WTC11 (cell line): ENCODE data around the gene INPPL1. TPM values are rescaled to one million over a fixed set of nuclear protein-coding genes. Genes with fewer than 3 reads are reported as not detected.

Source experiments
- ATAC-seq: fragments of 200-7000 bp; cut with Tn5 transposase; 2 replicates; pipeline ENCODE4 v1.10.0; 2021; ENCODE audit warnings: mild to moderate bottlenecking, moderate library complexity
- Bru-seq: library from RNA; stranded (reverse); fragments of 400-500 nt; gene quantifications from one replicate; lab custom pipeline; 2021; lab: Mats Ljungman, UMichigan
- CTCF ChIA-PET: fragments of 300-600 bp; sonication (Branson Sonifier 250); formaldehyde crosslinking; loops from one replicate; lab custom pipeline; 2021; ENCODE audit warnings: antibody characterized with exemption; lab: Charles Lee
- POLR2A ChIA-PET: fragments of 350-600 bp; sonication (Branson Sonifier 250); formaldehyde crosslinking; loops from one replicate; lab custom pipeline; 2021; ENCODE audit warnings: antibody characterized with exemption; lab: Charles Lee
- DNase-seq: peaks from one replicate; pipeline ENCODE4 v3.0.0; 2021; ENCODE audit warnings: low spot score
- H3K27ac Mint-ChIP-seq: 2 replicates; pipeline ENCODE4 v1.8.0; 2021; ENCODE audit warnings: mixed read lengths
- H3K27me3 Mint-ChIP-seq: 2 replicates; pipeline ENCODE4 v1.8.0; 2021; ENCODE audit warnings: low read depth, mild to moderate bottlenecking, moderate library complexity, mixed read lengths
- H3K36me3 Mint-ChIP-seq: 2 replicates; pipeline ENCODE4 v1.8.0; 2021; ENCODE audit warnings: mixed read lengths
- H3K4me1 Mint-ChIP-seq: 2 replicates; pipeline ENCODE4 v1.8.0; 2022; ENCODE audit warnings: mixed read lengths
- H3K4me3 Mint-ChIP-seq: 2 replicates; pipeline ENCODE4 v1.8.0; 2021; ENCODE audit warnings: mild to moderate bottlenecking, moderate library complexity, mixed read lengths
- H3K9me3 Mint-ChIP-seq: 2 replicates; pipeline ENCODE4 v1.8.0; 2021; ENCODE audit warnings: mixed read lengths
- AFF4 ChIP-seq: sonication (generic); formaldehyde crosslinking; IDR thresholded peaks from 2 replicates; pipeline ENCODE4 v1.8.1; 2023; ENCODE audit warnings: mild to moderate bottlenecking, missing genetic modification reagents, borderline replicate concordance
- ESRRA ChIP-seq: sonication (generic); formaldehyde crosslinking; IDR thresholded peaks from 2 replicates; pipeline ENCODE4 v1.8.1; 2022; ENCODE audit warnings: mild to moderate bottlenecking, missing genetic modification reagents, borderline replicate concordance
- FOXK1 ChIP-seq: sonication (generic); formaldehyde crosslinking; IDR thresholded peaks from 2 replicates; pipeline ENCODE4 v1.8.0; 2022; ENCODE audit warnings: mild to moderate bottlenecking, moderate library complexity, missing genetic modification reagents
- HMGA2 ChIP-seq: fragments of 250-450 bp; sonication (Bioruptor Pico); IDR thresholded peaks from 2 replicates; pipeline ENCODE4 v1.4.0; 2021; ENCODE audit warnings: mild to moderate bottlenecking, moderate library complexity
- IRF1 ChIP-seq: sonication (generic); formaldehyde crosslinking; IDR thresholded peaks from 2 replicates; pipeline ENCODE4 v1.8.0; 2023; ENCODE audit warnings: missing genetic modification reagents
- KAT7 ChIP-seq: sonication (generic); formaldehyde crosslinking; IDR thresholded peaks from 2 replicates; pipeline ENCODE4 v1.8.1; 2023; ENCODE audit warnings: missing genetic modification reagents, mild to moderate bottlenecking, borderline replicate concordance
- NFE2L1 ChIP-seq: sonication (generic); formaldehyde crosslinking; IDR thresholded peaks from 2 replicates; pipeline ENCODE4 v1.8.1; 2023; ENCODE audit warnings: missing genetic modification reagents
- NR2C2 ChIP-seq: sonication (generic); formaldehyde crosslinking; IDR thresholded peaks from 2 replicates; pipeline ENCODE4 v1.8.0; 2022; ENCODE audit warnings: mild to moderate bottlenecking, missing genetic modification reagents
- NR3C1 ChIP-seq: sonication (generic); formaldehyde crosslinking; conservative IDR thresholded peaks from 2 replicates; pipeline ENCODE4 v1.8.1; 2023; ENCODE audit warnings: low read depth, mild to moderate bottlenecking, missing genetic modification reagents
- SP1 ChIP-seq: sonication (generic); formaldehyde crosslinking; conservative IDR thresholded peaks from 2 replicates; pipeline ENCODE4 v1.8.1; 2022; ENCODE audit warnings: missing genetic modification reagents
- TCF7 ChIP-seq: sonication (generic); formaldehyde crosslinking; IDR thresholded peaks from 2 replicates; pipeline ENCODE4 v1.8.0; 2022; ENCODE audit warnings: mild to moderate bottlenecking, low read depth, missing genetic modification reagents, moderate library complexity
- TP53 ChIP-seq: sonication (generic); formaldehyde crosslinking; IDR thresholded peaks from 2 replicates; pipeline ENCODE4 v1.8.1; 2023; ENCODE audit warnings: mild to moderate bottlenecking, missing genetic modification reagents
- ZNF423 ChIP-seq: fragments of 250-450 bp; sonication (Bioruptor Pico); IDR thresholded peaks from 2 replicates; pipeline ENCODE4 v2.1.2; 2022; ENCODE audit warnings: mild to moderate bottlenecking, moderate library complexity
- long read RNA-seq, 3 experiments: library from RNA in 1 of 3; library from capped mRNA in 1 of 3; library from polyadenylated mRNA in 1 of 3; unstranded in 2 of 3; stranded (forward) in 1 of 3; transcript quantifications; one replicate each; pipeline ENCODE4 v2.0.0, GENCODE V29; 2021
- total RNA-seq: library from RNA; stranded (reverse); gene quantifications from 3 replicates; pipeline ENCODE4 v1.2.3, GENCODE V29; 2021
- TF ChIP-seq, protein P1 (sequence below): sonication (generic); formaldehyde crosslinking; conservative IDR thresholded peaks from 2 replicates; pipeline ENCODE4 v1.8.1; 2023; ENCODE audit warnings: mild to moderate bottlenecking, low read depth, missing genetic modification reagents, moderate library complexity
- TF ChIP-seq, protein P2 (sequence below): sonication (generic); formaldehyde crosslinking; IDR thresholded peaks from 2 replicates; pipeline ENCODE4 v1.8.1; 2022; ENCODE audit warnings: missing genetic modification reagents, borderline replicate concordance

Gene INPPL1, protein sequence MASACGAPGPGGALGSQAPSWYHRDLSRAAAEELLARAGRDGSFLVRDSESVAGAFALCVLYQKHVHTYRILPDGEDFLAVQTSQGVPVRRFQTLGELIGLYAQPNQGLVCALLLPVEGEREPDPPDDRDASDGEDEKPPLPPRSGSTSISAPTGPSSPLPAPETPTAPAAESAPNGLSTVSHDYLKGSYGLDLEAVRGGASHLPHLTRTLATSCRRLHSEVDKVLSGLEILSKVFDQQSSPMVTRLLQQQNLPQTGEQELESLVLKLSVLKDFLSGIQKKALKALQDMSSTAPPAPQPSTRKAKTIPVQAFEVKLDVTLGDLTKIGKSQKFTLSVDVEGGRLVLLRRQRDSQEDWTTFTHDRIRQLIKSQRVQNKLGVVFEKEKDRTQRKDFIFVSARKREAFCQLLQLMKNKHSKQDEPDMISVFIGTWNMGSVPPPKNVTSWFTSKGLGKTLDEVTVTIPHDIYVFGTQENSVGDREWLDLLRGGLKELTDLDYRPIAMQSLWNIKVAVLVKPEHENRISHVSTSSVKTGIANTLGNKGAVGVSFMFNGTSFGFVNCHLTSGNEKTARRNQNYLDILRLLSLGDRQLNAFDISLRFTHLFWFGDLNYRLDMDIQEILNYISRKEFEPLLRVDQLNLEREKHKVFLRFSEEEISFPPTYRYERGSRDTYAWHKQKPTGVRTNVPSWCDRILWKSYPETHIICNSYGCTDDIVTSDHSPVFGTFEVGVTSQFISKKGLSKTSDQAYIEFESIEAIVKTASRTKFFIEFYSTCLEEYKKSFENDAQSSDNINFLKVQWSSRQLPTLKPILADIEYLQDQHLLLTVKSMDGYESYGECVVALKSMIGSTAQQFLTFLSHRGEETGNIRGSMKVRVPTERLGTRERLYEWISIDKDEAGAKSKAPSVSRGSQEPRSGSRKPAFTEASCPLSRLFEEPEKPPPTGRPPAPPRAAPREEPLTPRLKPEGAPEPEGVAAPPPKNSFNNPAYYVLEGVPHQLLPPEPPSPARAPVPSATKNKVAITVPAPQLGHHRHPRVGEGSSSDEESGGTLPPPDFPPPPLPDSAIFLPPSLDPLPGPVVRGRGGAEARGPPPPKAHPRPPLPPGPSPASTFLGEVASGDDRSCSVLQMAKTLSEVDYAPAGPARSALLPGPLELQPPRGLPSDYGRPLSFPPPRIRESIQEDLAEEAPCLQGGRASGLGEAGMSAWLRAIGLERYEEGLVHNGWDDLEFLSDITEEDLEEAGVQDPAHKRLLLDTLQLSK
- 125 to 138 TPM (median 136 TPM) in 3 replicates for total RNA-seq
- percentile 69 among the genes with signal in this experiment for Bru-seq, nascent RNA
- long read RNA-seq, experiment 1, full-length matches to known transcripts, result 40 of 258 reads
- long read RNA-seq, experiment 1, partial matches to known transcripts, result 80 of 258 reads
- long read RNA-seq, experiment 1, other reads (novel, unspliced or antisense), result 138 of 258 reads
- long read RNA-seq, experiment 2, full-length matches to known transcripts, result 6 of 68 reads
- long read RNA-seq, experiment 2, partial matches to known transcripts, result 37 of 68 reads
- long read RNA-seq, experiment 2, other reads (novel, unspliced or antisense), result 25 of 68 reads
- long read RNA-seq, experiment 3, result 0 reads

GRCh38 chr11:72224564-72225410 is at the start of gene INPPL1:
TSS of gene INPPL1 (plus strand) at chr11:72224767. CDS start at chr11:72224985, 218 bp downstream.
- H3K27ac Mint-ChIP-seq, result peak within 1 kb of the TSS; percentile 89
- 0 out of 2 replicates have a peak, but pooled peaks cover 2% of the 10 kb centered on the region for H3K27me3 Mint-ChIP-seq
- ATAC-seq (no peak), DNase-seq (peak; percentile 58)
- H3K4me3 Mint-ChIP-seq, result peak within 1 kb of the TSS; percentile 94
- POLR2A ChIA-PET, result interaction anchor here (1.3 to 3.8 kb wide), 2 partner anchors 14 to 112 kb away, joined by 4 to 37 read pairs; no protein-coding TSS in a partner anchor
- CTCF ChIA-PET, result interaction anchor here (0.5 to 8.6 kb wide), 8 partner anchors 13 to 211 kb away, joined by 3 to 123 read pairs (median 4); no protein-coding TSS in a partner anchor
- TF ChIP-seq TP53 (CRISPR knock-in tag) (0 out of 2 replicates have a peak, but pooled peaks have one; percentile 50), TCF7 (CRISPR knock-in tag) (no peak), ZNF423 (CRISPR knock-in tag) (0 out of 2 replicates have a peak, but pooled peaks have one; percentile 20), HMGA2 (CRISPR knock-in tag) (no peak), NR2C2 (no peak), AFF4 (no peak), ESRRA (CRISPR knock-in tag) (no peak), KAT7 (CRISPR knock-in tag) (no peak), SP1 (CRISPR knock-in tag) (0 out of 2 replicates have a peak, but pooled peaks have one; percentile 19), FOXK1 (CRISPR knock-in tag) (no peak), NFE2L1 (CRISPR knock-in tag) (no peak), NR3C1 (CRISPR knock-in tag) (0 out of 2 replicates have a peak, but pooled peaks have one; percentile 39), IRF1 (CRISPR knock-in tag) (no peak)
- TF ChIP-seq, protein P1, sequence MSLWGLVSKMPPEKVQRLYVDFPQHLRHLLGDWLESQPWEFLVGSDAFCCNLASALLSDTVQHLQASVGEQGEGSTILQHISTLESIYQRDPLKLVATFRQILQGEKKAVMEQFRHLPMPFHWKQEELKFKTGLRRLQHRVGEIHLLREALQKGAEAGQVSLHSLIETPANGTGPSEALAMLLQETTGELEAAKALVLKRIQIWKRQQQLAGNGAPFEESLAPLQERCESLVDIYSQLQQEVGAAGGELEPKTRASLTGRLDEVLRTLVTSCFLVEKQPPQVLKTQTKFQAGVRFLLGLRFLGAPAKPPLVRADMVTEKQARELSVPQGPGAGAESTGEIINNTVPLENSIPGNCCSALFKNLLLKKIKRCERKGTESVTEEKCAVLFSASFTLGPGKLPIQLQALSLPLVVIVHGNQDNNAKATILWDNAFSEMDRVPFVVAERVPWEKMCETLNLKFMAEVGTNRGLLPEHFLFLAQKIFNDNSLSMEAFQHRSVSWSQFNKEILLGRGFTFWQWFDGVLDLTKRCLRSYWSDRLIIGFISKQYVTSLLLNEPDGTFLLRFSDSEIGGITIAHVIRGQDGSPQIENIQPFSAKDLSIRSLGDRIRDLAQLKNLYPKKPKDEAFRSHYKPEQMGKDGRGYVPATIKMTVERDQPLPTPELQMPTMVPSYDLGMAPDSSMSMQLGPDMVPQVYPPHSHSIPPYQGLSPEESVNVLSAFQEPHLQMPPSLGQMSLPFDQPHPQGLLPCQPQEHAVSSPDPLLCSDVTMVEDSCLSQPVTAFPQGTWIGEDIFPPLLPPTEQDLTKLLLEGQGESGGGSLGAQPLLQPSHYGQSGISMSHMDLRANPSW (CRISPR knock-in tag), result no peak
- TF ChIP-seq, protein P2, sequence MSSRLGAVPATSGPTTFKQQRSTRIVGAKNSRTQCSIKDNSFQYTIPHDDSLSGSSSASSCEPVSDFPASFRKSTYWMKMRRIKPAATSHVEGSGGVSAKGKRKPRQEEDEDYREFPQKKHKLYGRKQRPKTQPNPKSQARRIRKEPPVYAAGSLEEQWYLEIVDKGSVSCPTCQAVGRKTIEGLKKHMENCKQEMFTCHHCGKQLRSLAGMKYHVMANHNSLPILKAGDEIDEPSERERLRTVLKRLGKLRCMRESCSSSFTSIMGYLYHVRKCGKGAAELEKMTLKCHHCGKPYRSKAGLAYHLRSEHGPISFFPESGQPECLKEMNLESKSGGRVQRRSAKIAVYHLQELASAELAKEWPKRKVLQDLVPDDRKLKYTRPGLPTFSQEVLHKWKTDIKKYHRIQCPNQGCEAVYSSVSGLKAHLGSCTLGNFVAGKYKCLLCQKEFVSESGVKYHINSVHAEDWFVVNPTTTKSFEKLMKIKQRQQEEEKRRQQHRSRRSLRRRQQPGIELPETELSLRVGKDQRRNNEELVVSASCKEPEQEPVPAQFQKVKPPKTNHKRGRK (CRISPR knock-in tag), result no peak
- H3K9me3 Mint-ChIP-seq, result no peaks in the 10 kb centered on the region
- H3K4me1 Mint-ChIP-seq, result peaks cover 29% of the 10 kb centered on the region
- H3K36me3 Mint-ChIP-seq, result peaks cover 10% of the 10 kb centered on the region
